GM12801 (cell line): ENCODE results near the gene MDFI.

Experiments
- TF ChIP-seq, protein P1 (sequence below): IDR thresholded peaks from one replicate; pipeline ENCODE4 v1.5.1; 2011; ENCODE audit warnings: control low read depth; ENCODE audit not compliant: insufficient read length; ENCODE audit errors: extremely low read depth

The MDFI gene, protein sequence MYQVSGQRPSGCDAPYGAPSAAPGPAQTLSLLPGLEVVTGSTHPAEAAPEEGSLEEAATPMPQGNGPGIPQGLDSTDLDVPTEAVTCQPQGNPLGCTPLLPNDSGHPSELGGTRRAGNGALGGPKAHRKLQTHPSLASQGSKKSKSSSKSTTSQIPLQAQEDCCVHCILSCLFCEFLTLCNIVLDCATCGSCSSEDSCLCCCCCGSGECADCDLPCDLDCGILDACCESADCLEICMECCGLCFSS

DNA sequence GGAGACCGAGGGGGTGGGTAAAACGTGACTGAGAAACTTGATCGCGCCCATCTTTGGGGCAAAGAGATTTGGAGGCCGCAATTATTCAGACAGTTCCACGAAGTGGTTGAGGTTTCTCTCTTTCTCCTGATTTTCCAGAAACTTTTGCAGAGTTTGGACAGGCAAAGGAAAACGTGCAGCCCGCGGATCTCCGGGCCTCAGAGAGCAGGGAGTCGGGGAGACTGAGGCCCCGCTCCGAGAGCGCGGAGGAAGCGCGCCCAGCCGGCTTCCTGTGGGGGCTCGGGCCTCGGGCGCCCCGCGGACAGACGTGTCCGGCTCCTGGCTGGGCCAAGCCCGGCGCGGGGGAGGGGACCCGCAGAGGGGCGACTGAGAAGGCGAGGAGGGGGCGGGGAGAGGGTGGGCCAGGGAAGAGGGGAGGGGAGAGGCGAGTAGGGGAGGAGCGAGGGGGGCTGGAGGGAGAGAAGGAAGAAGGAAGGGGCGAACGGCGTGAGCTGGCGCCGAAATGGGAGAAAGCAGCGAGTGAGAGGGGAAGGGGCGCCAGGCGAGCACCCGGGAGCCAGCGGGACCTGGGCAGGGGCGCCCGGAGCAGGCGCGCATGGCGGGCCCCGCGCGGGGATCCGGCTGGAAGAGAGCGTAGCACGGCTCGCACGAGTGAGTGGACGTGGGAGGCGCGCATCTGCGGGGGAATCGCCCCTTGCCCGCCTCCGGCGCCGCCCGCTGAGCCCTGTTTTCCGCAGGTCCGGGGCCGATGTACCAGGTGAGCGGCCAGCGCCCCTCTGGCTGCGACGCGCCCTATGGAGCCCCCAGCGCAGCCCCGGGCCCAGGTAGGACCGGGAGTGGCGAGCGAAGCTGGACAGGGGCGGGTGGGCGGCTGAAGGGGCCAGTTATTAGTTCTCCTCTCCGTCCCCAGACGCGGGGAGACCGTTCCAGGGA is at the start of gene MDFI:
MDFI (plus strand) TSS at position 467 of the 933 bp plus-strand sequence; CDS start at position 749, 282 bp downstream.
- TF ChIP-seq, protein P1, sequence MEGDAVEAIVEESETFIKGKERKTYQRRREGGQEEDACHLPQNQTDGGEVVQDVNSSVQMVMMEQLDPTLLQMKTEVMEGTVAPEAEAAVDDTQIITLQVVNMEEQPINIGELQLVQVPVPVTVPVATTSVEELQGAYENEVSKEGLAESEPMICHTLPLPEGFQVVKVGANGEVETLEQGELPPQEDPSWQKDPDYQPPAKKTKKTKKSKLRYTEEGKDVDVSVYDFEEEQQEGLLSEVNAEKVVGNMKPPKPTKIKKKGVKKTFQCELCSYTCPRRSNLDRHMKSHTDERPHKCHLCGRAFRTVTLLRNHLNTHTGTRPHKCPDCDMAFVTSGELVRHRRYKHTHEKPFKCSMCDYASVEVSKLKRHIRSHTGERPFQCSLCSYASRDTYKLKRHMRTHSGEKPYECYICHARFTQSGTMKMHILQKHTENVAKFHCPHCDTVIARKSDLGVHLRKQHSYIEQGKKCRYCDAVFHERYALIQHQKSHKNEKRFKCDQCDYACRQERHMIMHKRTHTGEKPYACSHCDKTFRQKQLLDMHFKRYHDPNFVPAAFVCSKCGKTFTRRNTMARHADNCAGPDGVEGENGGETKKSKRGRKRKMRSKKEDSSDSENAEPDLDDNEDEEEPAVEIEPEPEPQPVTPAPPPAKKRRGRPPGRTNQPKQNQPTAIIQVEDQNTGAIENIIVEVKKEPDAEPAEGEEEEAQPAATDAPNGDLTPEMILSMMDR, result no peak

DNA sequence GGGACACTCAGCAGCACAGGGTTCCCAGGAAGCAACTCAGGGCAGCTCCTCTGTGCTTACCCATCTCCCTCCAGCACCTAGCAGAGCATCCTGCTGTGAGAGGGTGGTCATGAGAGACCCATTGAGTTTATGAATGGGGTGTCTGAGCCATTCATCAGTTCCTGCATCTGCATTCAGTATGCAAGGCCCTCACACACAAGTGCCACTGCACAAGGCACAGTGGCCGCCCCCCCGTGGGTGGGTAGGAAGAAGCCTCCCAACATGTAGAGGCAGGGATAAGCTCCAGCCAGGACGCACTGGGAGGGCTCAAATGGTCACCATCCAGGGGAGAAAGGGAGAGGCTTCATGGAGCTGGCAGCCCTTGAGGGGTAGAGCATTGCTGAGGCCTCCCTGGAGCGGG is 49.0 kb upstream of the MDFI start:
- TF ChIP-seq, protein P1, result no peak

DNA sequence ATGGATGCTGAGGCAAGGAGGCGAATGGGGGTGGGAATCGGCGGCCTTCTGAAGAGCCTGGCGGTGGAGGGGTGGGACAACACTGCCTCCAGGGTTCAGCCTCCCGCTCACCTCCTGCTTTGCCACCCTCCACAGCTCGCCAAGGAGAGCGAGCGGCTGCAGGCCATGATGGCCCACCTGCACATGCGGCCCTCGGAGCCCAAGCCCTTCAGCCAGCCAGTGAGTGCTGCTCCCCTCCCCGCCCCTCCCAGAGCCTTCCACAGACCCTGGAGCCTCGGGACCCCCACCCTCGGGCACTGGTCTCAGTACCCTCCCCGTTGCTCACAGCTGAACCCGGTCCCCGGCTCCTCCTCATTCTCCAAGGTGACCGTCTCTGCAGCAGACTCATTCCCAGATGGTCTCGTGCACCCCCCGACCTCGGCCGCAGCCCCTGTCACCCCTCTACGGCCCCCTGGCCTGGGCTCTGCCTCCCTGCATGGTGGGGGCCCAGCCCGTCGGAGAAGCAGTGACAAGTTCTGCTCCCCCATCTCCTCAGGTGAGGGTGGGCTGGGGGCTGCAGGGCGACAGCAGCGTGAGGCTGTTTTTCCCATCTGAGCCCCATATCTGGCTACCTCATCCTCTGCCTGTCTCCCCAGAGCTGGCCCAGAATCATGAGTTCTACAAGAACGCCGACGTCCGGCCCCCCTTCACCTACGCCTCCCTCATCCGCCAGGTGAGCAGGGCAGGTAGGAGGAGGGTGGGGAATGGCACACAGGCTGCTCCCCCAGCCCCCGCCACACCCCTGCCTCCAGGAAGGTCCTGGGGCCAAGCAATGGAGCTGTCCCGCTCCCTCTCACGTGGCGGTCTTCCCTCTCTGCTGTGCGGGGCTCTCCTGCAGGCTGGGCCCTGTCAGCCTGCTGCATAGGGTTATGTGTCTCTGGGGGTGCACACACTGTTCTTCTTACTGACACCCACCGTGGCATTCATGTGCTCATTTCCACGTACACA is 48.3 kb upstream of the MDFI start:
- TF ChIP-seq, protein P1, result no peak

DNA sequence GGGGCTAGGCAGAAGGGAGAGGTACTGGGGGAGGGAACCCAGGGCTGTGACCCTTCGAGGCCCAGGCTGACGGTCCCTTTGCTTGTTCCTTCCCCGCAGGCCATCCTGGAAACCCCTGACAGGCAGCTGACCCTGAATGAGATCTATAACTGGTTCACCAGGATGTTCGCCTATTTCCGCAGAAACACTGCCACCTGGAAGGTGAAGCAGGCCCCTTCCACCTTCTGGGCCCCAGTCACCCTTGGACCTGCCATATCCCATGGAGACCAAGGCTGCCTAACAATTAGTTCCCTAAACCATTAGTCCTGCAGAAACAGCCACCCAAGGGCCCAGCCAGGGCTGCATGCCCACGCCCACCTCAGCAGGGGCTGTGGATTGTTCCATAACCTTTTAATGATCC is 47.1 kb upstream of the MDFI start:
- TF ChIP-seq, protein P1, result no peak

DNA sequence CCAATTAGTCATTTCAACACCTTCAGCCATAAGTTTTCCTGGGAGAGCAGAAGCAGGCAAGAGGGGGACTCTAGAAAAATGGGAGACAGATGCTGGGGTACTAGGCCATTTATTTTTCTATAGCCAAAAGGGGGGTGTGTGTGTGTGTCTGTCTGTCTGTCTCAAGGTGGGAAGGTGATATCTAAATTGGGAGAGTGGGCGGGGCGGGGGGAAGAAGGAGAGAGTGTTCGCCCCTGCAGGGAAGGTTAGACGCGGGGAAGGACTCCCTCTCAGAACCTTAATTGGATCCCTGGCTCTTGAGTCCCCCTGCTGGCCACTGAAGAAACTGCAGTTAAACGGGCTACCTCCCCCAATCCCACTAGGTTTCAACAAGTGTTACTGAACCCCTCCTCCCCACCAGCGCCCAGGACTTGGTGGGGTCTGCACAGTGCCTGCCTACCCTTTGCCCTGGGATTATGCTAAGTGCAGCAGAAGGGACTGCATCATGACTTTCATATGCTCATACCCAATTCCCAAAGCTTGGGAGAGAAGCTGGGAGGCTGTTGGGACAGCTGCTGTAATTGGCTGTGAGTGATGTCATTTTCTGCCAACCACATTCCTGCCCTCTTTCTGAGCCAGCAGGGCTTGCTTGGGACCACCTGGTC is 46.3 kb upstream of the MDFI start:
- TF ChIP-seq, protein P1, result no peak

DNA sequence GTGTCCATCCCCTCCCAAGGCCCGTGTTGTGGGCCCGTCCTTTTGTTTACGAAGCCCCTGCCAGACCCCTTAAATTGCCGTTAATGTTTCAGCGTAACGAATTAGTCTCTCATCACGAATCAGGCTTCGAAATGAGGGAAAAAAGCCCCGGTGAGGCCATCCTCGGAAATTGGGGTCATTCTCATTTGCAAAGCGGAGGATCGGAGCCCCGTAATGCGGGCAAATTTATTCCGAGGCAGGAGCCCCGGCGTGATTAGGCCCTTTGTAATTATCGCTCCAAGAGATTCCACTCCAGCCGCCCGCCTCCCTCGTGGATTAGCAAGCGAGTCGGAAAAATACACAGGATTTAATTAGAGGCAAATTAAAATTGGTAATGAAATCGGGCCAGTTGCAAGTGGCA is 44.9 kb upstream of the MDFI start:
- TF ChIP-seq, protein P1, result no peak
